CD4-positive, alpha-beta T cell treated with Interferon gamma for 1 hour (primary cell): Measurements from ENCODE around the gene AMPD2.

Source experiments
- DNase-seq: peaks from one replicate; pipeline ENCODE4 v3.0.0-alpha.2; 2020

Gene AMPD2

DNA sequence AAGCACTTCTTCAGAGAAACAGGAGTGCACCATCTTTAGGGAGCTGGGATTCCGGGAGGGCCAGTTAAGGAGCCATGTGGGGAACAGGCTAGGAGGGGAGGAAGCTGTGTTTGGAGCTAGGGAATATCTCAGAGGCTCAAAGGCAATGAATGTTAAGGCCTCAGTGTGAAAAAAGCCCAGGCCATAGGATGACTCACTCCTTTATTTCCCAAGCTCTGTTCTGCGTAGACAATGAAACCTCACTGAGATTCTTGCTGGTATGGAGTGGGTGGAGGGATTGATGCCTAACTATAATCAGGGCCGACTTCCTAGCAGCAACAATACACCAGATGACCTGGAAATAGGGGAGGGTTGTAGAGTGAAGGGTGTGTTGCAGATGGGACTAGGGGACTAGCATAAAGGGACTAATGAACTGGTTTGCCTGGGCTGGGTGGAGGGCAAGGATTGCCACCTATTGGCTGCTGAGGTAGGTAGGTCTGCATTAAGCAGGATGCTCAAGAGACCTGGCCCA lies 2.3 kb upstream of the AMPD2 start:
- DNase-seq = no peak

DNA sequence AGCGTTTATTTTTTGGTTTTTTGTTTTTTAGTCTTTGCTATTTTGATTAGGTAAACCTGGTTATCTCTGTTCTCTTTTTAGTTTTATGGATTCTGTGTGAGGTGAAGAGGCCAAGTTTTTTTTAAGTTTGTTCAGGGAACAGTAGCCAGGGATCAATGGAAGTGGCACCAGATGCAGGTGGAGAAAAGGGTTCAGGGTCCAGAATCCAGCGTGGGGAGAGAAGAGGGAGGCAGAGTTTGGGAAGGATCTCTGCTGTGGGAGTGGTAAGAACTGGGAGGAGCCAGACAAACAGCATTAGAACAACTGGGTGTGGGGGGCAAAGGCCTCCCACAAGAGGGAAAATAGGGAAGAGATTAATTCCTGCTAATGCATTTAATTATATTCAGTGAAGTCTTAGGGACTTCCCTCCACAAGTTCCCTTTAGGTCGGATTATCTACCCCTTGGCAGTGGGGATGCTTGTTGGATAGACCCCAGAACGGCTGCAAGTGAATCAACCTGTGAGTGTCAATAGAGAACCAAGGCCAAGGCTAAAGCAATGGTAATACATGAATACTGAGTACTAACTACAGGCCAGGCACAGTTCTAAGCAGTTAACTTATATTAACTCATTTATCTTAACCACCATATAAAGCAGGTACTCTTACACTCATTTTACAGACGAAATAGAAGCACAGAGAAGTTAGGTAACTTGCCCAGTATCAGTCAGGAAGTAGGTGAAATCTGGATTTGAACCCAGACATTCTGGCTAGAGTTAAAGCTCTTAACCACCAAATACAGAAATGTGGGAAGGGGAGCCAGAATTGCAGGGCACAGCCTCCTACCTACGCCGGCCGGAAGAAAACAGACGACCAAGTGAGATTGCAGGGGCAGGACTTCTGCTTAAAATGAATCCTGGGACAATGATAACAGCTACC lies 719 bp upstream of the AMPD2 start:
- DNase-seq = no peak

- no peak for DNase-seq
Measured at GRCh38 chr1:109620401-109620791, 759 bp downstream of the AMPD2 start.

GRCh38 chr1:109620841-109621286 lies 1.2 kb downstream of the AMPD2 start:
- peak; percentile 96 for DNase-seq

GRCh38 chr1:109621379-109622136 lies 1.9 kb downstream of the AMPD2 start:
- no peak for DNase-seq

DNA sequence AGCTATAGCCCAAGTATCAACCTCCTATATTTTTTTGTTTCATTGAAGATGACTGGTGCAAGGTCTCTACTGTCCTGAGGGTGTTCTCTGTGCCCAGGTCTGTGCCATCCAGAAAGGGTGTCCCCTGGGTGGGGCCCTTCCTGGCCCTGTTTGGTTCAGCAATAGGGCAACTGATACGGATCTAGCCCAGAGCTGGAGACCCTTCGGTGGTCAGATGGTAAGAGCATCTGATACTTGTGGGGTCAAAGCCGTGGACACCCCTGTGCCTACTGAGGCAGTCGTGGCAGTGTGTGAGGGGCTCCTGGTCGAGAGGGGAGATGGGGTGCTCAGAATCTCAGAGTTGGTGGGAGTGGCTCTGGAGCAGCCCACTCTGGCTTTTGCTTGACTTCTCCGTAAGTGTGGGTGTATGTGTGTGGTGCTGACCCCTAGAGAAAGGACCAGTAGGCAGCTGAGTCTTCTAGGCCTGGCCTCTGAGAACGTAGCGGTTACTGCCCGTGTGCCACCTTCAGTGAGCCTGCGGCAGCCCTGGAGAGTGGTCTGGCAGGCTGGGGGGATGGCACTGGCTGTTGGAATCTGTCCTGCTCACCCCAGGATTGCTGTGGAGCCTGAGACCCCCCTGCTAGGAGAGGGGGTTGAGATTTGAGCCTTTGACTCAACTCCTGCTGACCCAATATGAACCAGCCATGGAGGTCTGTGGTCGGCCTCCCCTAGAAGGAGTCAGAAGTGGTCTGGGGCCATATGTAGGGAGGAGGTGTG lies 2.7 kb downstream of the AMPD2 start:
- no peak for DNase-seq

GRCh38 chr1:109622895-109623294 lies 3.3 kb downstream of the AMPD2 start:
- DNase-seq = no peak

- no peak for DNase-seq
Measured at GRCh38 chr1:109623601-109624161, 4.0 kb downstream of the AMPD2 start.

GRCh38 chr1:109624201-109625010 lies 4.8 kb downstream of the AMPD2 start:
- DNase-seq = peak; percentile 14

- DNase-seq = no peak
Measured at GRCh38 chr1:109625176-109625575, 5.5 kb downstream of the AMPD2 start.

- no peak for DNase-seq
Measured at GRCh38 chr1:109625601-109626560, 6.2 kb downstream of the AMPD2 start.

- DNase-seq = no peak
Measured at GRCh38 chr1:109626682-109627408, 7.2 kb downstream of the AMPD2 start.

DNA sequence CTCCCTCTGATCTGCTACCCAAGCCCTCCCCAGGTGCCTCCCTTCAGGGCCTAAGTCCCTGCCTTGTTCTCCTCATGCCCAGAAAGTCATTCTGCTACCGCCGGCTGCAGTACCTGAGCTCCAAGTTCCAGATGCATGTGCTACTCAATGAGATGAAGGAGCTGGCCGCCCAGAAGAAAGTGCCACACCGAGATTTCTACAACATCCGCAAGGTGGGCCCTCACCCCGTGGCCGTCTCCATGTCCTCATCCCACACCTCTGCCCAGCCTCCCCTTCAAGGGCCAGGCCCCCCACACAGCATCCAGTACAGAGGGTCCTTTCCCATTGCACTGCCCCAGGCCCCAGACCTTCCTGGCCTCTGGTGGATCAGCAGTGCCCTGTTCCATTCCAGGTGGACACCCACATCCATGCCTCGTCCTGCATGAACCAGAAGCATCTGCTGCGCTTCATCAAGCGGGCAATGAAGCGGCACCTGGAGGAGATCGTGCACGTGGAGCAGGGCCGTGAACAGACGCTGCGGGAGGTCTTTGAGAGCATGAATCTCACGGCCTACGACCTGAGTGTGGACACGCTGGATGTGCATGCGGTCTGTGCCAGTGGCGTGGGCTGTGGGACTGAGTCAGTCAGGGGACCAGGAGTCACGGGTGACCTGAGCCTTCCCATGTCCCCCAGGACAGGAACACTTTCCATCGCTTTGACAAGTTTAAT lies 8.2 kb downstream of the AMPD2 start:
- DNase-seq = no peak

DNA sequence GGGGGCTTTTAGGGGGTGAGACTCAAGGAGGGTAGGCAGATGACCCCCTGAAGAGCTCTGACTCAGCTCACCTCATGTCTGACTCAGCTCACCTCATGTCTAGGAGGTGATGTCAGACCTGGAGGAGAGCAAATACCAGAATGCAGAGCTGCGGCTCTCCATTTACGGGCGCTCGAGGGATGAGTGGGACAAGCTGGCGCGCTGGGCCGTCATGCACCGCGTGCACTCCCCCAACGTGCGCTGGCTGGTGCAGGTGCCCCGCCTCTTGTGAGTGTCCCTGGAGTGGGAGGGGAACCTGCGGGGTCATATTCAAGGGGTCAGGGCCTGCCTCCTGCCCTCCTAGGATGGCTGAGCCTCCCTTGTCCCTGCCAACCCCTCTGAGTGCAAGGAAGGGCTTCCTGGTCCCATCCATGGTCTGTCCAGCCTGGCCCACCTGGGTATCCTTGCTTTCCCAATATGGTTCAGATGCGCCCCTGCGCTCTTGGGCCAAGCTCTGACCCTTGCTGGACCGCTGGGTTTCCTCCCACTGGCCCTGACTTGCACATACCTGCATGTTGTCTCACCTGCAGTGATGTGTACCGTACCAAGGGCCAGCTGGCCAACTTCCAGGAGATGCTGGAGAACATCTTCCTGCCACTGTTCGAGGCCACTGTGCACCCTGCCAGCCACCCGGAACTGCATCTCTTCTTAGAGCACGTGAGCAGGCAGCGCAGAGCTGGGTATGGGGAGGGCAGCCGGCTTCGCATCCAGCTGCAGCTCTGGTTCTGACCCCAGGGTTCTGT lies 9.1 kb downstream of the AMPD2 start:
- DNase-seq = no peak

- DNase-seq = no peak
Measured at GRCh38 chr1:109629372-109630030, 9.9 kb downstream of the AMPD2 start.

GRCh38 chr1:109630081-109630897 lies 10.7 kb downstream of the AMPD2 start:
- no peak for DNase-seq
